HEK293 (cell line): ENCODE results near the gene RALA.

Experiments used
- CTCF ChIP-seq: fragments of 450-650 bp; formaldehyde crosslinking; IDR thresholded peaks from 2 replicates; pipeline ENCODE4 v1.5.1; 2016; ENCODE audit warnings: missing biosample characterization, missing genetic modification characterization
- PRDM4 ChIP-seq: fragments of 450-650 bp; formaldehyde crosslinking; IDR thresholded peaks from 2 replicates; pipeline ENCODE4 v1.5.1; 2017; ENCODE audit warnings: missing biosample characterization, missing genetic modification characterization
- ZNF510 ChIP-seq: fragments of 450-650 bp; formaldehyde crosslinking; IDR thresholded peaks from 2 replicates; pipeline ENCODE4 v1.5.1; 2018; ENCODE audit warnings: mild to moderate bottlenecking, missing genetic modification characterization, missing biosample characterization; ENCODE audit not compliant: insufficient replicate concordance

GRCh38 chr7:39577229-39577874, 46.0 kb upstream of the RALA start:
- TF ChIP-seq PRDM4 (tag by site-specific recombination) = no peak
- TF ChIP-seq CTCF = no peak
- no peak for TF ChIP-seq ZNF510
